GF-D8 (cell line): Measurements from ENCODE around the gene ZWILCH.
A peak's percentile ranks its signal among the peaks of the same experiment; 100 is the strongest.

Experiments used
- DNase-seq: peaks from one replicate; lab custom pipeline; 2025; lab: John Stamatoyannopoulos, UW

Gene ZWILCH

GRCh38 chr15:66545255-66545654, 40.1 kb downstream of the ZWILCH start:
- no peak for DNase-seq

GRCh38 chr15:66555685-66556084, 50.6 kb downstream of the ZWILCH start:
- DNase-seq, result no peak

GRCh38 chr15:66558271-66558670, 53.1 kb downstream of the ZWILCH start:
- no peak for DNase-seq

DNA sequence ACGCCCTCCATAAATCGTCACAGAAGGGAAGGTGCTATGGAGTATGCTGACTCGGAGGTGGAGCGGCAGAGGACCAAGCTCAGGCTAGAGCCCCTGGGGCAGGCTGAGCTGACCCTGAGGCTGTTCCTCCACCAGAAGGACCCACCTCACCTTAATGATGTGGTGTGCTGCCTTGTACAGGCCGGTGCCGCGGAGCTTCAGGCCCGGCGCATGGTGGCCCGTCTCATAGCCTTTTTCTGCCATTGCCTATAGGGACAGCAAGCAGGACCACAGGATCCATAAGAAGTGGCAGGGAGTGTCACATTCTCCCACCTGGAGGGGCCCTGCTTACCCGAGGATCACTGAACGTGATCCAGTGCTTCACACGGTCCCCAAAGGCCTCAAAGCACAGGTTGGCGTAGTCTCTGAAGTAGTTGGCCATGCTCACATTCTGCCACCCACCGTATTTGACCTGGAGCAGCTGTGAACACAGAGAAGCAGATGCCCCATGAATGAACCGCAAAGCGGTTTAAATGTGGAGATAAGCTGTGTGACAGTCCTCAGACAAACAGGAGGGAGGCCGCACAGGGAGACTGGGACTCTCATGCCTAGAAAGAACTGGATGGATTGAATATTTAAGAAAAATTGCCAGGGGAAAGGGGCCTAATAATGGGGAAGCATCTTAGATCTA, 55.9 kb downstream of the ZWILCH start:
- DNase-seq, result no peak

- DNase-seq, result no peak
These were observed 58.0 kb downstream of the ZWILCH start for GRCh38 chr15:66563126-66563525.

DNA sequence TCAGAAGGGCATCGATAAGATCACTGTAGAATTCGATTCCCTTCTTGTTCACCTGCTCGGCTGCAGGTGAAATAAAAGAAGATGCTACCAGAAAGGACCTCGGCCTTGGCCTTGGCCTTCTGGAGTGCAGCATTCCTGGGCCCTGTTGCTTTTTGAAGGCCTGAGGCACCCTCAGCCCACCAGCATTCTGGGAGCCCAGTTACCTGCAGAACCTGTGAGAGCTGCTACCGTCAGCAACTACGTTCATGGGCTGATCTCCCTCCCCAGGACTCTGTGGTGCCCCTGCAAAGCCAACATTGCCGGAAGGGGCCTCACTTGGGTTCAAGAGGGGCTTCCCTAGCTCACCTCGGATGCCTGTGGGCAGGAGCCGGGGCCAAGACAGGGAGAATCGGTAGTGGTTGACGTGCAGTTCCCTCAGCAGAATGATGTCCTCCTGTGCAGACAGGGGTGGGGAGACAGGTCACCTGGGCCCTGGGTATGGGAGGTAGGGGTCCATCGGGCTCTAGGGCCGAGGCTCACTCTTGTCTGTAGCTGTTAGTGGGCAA, 58.5 kb downstream of the ZWILCH start:
- no peak for DNase-seq

DNA sequence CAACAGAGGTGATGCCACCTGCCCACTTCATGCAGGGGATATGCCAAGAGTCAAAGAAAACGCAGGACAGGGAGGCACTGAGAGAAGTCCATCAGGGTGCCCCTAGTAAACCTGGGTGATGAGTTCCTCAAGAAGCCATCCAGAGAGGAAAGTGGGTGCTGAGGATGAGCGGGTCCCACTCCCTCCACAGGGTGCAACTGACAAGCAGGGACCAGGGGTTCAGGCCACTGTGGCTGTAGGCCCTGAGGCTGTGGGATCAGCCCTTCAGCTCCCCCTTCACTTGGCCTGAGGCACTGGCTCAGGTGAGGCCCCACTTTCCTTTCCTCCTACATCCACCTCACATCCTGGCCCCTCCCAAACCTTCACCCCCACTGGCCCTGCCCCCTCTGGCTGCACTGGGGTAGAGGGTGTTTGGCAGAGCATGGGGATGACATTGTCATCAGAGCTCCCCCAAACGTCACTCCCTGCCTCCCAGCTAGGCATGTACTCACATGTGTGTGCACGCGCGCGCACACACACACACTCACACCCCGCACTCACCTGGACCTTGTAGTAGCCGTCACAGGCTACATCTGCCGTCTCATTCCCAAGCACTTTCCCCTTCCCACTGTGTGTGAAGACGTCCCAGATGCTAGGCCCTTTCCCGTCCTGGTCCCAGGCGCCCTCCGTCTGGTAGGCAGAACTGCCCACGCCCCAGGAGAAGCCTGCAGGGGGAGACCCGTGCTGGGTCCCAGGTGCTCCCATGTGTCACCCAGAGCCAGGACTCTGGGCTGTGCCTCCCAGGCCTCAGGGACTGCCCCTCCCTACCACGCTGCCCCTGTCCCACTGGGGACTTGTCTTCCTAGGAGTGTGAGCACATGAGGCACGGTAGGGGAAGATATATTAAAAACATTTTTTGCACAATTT, 59.3 kb downstream of the ZWILCH start:
- no peak for DNase-seq

DNA sequence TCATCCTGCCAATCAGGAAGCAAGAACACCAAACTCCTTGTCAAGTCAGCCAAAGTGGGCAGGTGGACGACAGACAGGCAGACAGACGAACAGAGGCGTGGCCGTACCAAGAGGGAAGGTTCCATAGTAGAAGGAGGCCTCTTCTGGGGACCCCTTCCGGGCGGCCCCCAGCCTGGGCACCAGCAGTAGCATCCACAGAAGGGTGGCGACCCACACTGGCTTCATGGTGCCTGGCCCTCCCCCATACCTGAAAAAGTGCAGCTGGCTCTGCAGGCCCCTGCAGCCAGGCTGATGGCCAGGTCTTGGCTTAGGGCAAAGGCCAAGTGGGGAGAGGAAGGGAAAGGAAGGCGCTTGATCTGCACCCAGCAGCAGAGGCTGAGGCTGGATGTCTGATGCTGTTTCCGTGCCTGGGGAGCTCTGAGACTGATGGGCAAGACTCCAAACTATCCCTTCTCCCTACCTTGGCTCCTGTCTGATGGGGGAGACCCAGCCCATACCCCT, 60.1 kb downstream of the ZWILCH start:
- DNase-seq, result no peak

GRCh38 chr15:66565741-66566144, 60.6 kb downstream of the ZWILCH start, which contains the start of gene LCTL:
LCTL (minus strand) TSS chr15:66565998; CDS start chr15:66565365, 633 bp downstream.
- DNase-seq, result no peak

DNA sequence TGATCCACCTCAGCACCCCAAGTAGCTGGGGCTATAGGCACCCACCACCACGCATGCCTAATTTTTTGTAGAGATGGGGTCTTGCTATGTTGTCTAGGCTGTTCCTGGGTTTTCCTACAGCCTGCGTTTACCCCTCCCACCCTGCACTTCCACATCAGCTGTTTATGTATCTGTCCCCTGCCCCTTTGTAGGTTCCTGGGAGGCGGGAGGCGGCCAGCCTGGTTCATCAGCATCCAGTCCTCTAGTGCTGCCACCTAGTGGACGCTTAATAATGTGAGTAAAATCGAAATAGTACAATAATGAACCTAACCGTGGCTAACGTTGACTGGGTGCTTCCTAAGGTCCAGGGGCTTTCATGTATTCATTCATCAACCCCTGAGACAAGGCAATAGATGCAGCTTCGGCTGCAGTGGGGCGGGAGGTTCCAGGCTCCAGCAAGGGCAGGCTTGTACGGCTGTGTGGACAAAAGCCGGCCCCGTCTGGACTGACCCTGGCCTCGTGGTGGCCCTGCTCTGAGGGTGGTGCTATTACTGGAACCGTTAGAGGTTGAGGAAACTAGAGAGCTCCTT, 61.9 kb downstream of the ZWILCH start:
- no peak for DNase-seq

- DNase-seq, result no peak
These were observed 62.8 kb downstream of the ZWILCH start for GRCh38 chr15:66567897-66568296.

- no peak for DNase-seq
These were observed 64.5 kb downstream of the ZWILCH start for GRCh38 chr15:66569461-66570137.

- no peak for DNase-seq
These were observed 65.2 kb downstream of the ZWILCH start for GRCh38 chr15:66570327-66570726.

DNA sequence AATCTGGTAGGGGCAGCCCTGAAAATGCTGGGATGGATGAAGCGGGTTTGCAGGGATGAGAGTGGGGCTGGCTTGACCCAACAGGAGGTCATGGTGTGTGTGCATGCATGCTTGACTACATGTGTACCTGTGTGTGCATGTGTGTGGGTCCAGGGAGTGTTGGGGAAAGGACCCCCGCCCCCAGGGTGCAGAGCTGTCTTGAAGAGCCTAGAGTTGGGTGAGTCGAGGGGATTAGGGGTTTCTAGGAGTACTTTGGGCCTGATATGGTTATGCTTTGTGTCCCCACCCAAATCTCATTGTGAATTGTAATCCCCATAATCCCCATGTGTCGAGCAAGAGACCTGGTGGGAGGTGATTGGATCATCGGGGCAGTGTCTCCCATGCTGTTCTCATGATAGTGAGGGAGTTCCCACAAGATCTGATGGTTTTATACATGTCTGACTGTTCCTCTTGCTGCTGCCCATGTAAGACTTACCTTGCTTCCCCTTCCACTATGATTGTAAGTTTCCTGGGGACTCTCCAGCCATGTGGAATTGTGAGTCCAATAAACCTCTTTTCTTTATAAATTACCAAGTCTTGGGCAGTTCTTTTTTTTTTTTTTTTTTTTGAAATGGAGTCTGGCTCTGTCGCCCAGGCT, 65.8 kb downstream of the ZWILCH start:
- no peak for DNase-seq

GRCh38 chr15:66572146-66572545, 67.0 kb downstream of the ZWILCH start:
- no peak for DNase-seq

DNA sequence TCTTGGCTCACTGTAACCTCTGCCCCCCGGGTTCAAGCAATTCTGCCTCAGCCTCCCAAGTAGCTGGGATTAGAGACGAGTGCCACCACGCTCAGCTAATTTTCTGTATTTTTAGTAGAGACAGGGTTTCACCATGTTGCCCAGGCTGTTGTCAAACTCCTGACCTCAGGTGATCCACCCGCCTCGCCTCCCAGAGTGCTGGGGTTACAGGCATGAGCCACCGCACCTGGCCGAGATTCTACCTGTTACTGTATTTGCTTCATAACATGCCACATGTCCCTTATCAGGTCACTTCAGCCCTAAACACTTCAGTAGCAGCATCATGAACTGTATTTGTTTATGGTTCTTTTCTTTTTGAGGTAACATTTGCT, 68.2 kb downstream of the ZWILCH start:
- DNase-seq, result no peak

DNA sequence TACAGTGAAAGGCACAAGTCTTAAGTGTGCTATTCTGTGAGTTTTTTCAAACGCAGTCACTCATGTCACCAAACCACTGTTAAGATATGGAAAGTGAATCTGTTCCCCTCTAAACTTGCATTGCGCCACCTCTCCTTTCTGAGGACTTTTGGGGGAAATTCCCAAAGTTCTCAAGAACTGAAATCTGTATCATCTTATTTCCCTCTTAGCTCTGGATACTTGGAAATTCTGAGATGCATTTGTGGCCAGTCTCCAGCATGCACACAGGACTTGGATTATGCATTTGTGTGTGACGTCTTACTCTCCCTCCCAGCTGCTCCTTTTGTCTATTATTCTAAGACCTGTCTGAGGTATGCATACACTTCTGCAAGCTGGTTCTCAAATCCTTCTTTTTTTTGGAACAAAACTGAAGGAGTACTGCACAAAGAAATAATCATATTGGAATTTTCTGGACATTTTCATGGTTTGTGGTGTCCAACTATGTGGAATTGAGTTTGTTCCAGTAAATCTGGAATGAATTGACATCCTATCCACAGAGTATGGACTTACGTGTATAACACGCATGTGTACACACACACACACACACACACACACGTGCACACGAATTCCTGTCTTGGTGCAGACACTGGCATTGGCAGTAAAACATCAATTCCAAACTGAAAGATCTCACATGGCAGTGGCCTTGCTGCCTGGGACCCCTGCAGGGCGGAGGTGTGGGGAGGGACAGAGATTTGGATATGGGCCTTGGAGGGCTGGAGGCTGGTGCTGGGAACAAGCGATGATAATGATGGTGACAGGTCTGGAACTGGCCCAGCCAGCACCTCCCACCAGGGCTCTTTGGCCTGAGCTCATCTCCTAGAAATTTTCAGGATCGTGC, 68.8 kb downstream of the ZWILCH start:
- DNase-seq, result no peak

DNA sequence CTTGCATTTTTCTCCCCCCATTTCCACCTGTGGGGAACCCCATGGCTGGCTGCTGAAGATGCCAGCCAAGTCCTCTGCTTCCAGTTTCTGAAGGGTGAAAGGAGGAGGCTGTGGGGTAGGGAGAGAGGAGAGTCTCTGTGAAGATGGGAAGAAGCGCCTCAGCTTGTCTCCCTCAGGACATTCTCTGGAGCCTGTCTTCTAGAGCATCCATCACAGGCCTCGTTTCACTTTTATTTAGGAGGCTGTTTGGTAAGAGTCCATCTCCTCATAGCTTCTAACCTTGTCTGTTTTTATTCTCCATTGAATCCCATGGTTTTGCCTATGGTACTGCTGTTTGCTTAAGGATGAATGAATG, 69.4 kb downstream of the ZWILCH start:
- DNase-seq, result no peak

DNA sequence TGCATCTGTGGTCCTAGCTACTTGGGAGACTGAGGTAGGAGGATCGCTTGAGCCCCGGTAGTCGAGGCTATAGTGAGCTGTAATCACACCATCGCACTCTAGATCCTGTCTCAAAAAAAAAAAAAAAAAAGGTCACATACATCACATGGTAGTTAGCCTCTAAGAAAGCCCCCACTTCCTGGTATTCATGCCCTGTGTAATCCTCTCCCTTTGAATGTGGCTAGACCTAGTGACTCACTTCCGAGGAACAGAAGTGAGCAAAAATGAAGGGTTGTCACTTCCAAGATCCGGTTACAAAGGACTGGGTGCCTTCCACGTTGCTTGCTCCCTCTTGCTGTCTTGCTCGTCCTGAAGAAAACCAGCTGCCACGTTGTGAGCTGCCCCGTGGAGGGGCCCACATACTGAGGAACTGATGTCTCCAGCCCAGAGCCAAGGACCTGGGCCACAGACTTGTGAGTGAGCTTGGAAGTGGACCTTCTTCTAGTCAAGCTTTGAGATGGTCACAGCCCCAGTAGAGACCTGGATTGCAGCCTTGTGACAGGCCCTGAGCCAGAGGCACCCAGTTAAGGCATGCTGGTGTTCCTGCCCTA, 73.3 kb downstream of the ZWILCH start:
- no peak for DNase-seq

- DNase-seq, result peak; percentile 4
These were observed 75.5 kb downstream of the ZWILCH start for GRCh38 chr15:66580643-66581042.
